NCI-H2171 treated with DMSO at 0.1 percent for 48 hours (cell line): ENCODE measurements around the gene PARD3.
"Not testable (repeated sequence)": the region's sequence is repeated elsewhere in the genome, so short reads cannot be mapped to it uniquely, and the experiment has no call there.

ENCODE experiments used
- DNase-seq: peaks from one replicate; lab custom pipeline; 2025; lab: John Stamatoyannopoulos, UW

Gene PARD3

GRCh38 chr10:34464000-34464399 is 351.1 kb downstream of the PARD3 start:
- no peak for DNase-seq

- DNase-seq: no peak
Observed at GRCh38 chr10:34462993-34463392, 352.1 kb downstream of the PARD3 start.

GRCh38 chr10:34462056-34462455 is 353.0 kb downstream of the PARD3 start:
- DNase-seq: no peak

GRCh38 chr10:34454590-34455261 is 360.4 kb downstream of the PARD3 start:
- DNase-seq: peak; percentile 61

GRCh38 chr10:34449836-34450235 is 365.3 kb downstream of the PARD3 start:
- DNase-seq: no peak

- DNase-seq: no peak
Observed at GRCh38 chr10:34446049-34446448, 369.0 kb downstream of the PARD3 start.

- no peak for DNase-seq
Observed at GRCh38 chr10:34444223-34445183, 370.6 kb downstream of the PARD3 start.

GRCh38 chr10:34439386-34439785 is 375.7 kb downstream of the PARD3 start:
- DNase-seq: not testable (repeated sequence)

- no peak for DNase-seq
Observed at GRCh38 chr10:34438741-34439140, 376.4 kb downstream of the PARD3 start.

GRCh38 chr10:34437906-34438305 is 377.2 kb downstream of the PARD3 start:
- DNase-seq: no peak

- no peak for DNase-seq
Observed at GRCh38 chr10:34434119-34434594, 380.9 kb downstream of the PARD3 start.

GRCh38 chr10:34433241-34434076 is 381.6 kb downstream of the PARD3 start:
- DNase-seq: no peak

GRCh38 chr10:34432589-34432988 is 382.5 kb downstream of the PARD3 start:
- no peak for DNase-seq

- DNase-seq: no peak
Observed at GRCh38 chr10:34430685-34431084, 384.4 kb downstream of the PARD3 start.

- no peak for DNase-seq
Observed at GRCh38 chr10:34428501-34428900, 386.6 kb downstream of the PARD3 start.

- no peak for DNase-seq
Observed at GRCh38 chr10:34427911-34428216, 387.2 kb downstream of the PARD3 start.

- DNase-seq: not testable (repeated sequence)
Observed at GRCh38 chr10:34427158-34427910, 387.8 kb downstream of the PARD3 start.

- not testable (repeated sequence) for DNase-seq
Observed at GRCh38 chr10:34426538-34427157, 388.4 kb downstream of the PARD3 start.

GRCh38 chr10:34426041-34426440 is 389.1 kb downstream of the PARD3 start:
- DNase-seq: no peak

GRCh38 chr10:34423673-34424625 is 391.1 kb downstream of the PARD3 start:
- DNase-seq: no peak
